H9 (cell line): ENCODE results near the gene MC1R. TPM values are rescaled to one million over a fixed set of nuclear protein-coding genes. Genes with fewer than 3 reads are reported as not detected.

ENCODE experiments used
- DNase-seq: peaks from one replicate; pipeline ENCODE4 v3.0.0-alpha.2; 2017
- H2AFZ ChIP-seq: one replicate; pipeline ENCODE4 v1.6.1; 2013; ENCODE audit warnings: mild to moderate bottlenecking, low read length, control low read depth, moderate library complexity
- H2AK5ac ChIP-seq: 2 replicates; pipeline ENCODE4 v1.6.1; 2013; ENCODE audit warnings: low read length, control low read depth, mixed read lengths; ENCODE audit not compliant: insufficient read length
- H2BK120ac ChIP-seq: one replicate; pipeline ENCODE4 v1.6.1; 2013; ENCODE audit warnings: low read depth, mild to moderate bottlenecking, low read length, control low read depth, inconsistent platforms; ENCODE audit not compliant: poor library complexity, severe bottlenecking
- H2BK12ac ChIP-seq: 2 replicates; pipeline ENCODE4 v1.6.1; 2013; ENCODE audit warnings: low read length, control low read depth, mixed read lengths, low read depth; ENCODE audit not compliant: insufficient read length
- H2BK15ac ChIP-seq: 2 replicates; pipeline ENCODE4 v1.6.1; 2013; ENCODE audit warnings: low read depth, low read length, control low read depth
- H2BK20ac ChIP-seq: one replicate; pipeline ENCODE4 v1.6.1; 2013; ENCODE audit warnings: low read depth, mild to moderate bottlenecking, low read length, control low read depth, inconsistent platforms; ENCODE audit not compliant: poor library complexity, severe bottlenecking
- H2BK5ac ChIP-seq: 2 replicates; pipeline ENCODE4 v1.6.1; 2013; ENCODE audit warnings: low read length, control low read depth, mixed read lengths; ENCODE audit not compliant: insufficient read length
- H3K14ac ChIP-seq: 2 replicates; pipeline ENCODE4 v1.6.1; 2013; ENCODE audit warnings: low read length, control low read depth; ENCODE audit not compliant: insufficient read depth
- H3K18ac ChIP-seq: 2 replicates; pipeline ENCODE4 v1.6.1; 2013; ENCODE audit warnings: low read depth, mild to moderate bottlenecking, mixed read lengths, low read length, control low read depth; ENCODE audit not compliant: insufficient read length
- H3K23ac ChIP-seq: 2 replicates; pipeline ENCODE4 v1.6.1; 2013; ENCODE audit warnings: low read length, control low read depth, mixed read lengths, low read depth; ENCODE audit not compliant: insufficient read length
- H3K23me2 ChIP-seq: 2 replicates; pipeline ENCODE4 v1.6.1; 2013; ENCODE audit warnings: low read depth, mild to moderate bottlenecking, mixed read lengths, low read length, control low read depth; ENCODE audit not compliant: insufficient read length, poor library complexity, severe bottlenecking
- H3K27ac ChIP-seq: 2 replicates; pipeline ENCODE4 v1.5.1; 2013; ENCODE audit warnings: low read length, control low read depth, mixed read lengths, low read depth; ENCODE audit not compliant: insufficient read length
- H3K27me3 ChIP-seq: 2 replicates; pipeline ENCODE4 v1.6.1; 2013; ENCODE audit warnings: low read length, control low read depth, inconsistent platforms; ENCODE audit not compliant: insufficient read depth
- H3K4ac ChIP-seq: 2 replicates; pipeline ENCODE4 v1.6.1; 2013; ENCODE audit warnings: low read depth, mild to moderate bottlenecking, control low read depth, inconsistent platforms, low read length, moderate library complexity
- H3K4me1 ChIP-seq: 2 replicates; pipeline ENCODE4 v1.6.1; 2013; ENCODE audit warnings: low read length, control low read depth, inconsistent platforms; ENCODE audit not compliant: insufficient read depth
- H3K4me2 ChIP-seq: 2 replicates; pipeline ENCODE4 v1.6.1; 2013; ENCODE audit warnings: low read length, control low read depth, mixed read lengths; ENCODE audit not compliant: insufficient read length, insufficient read depth
- H3K56ac ChIP-seq: 2 replicates; pipeline ENCODE4 v1.6.1; 2013; ENCODE audit warnings: low read depth, mild to moderate bottlenecking, mixed read lengths, low read length, control low read depth; ENCODE audit not compliant: insufficient read length
- H3K79me1 ChIP-seq: 2 replicates; pipeline ENCODE4 v1.6.1; 2013; ENCODE audit warnings: low read depth, mild to moderate bottlenecking, moderate library complexity, low read length, control low read depth, inconsistent platforms; ENCODE audit not compliant: insufficient read depth, poor library complexity, severe bottlenecking
- H3K79me2 ChIP-seq: 2 replicates; pipeline ENCODE4 v1.6.1; 2013; ENCODE audit warnings: low read length, control low read depth, inconsistent platforms; ENCODE audit not compliant: insufficient read depth
- H3K9ac ChIP-seq: 2 replicates; pipeline ENCODE4 v1.6.1; 2013; ENCODE audit warnings: low read length, control low read depth, mixed read lengths; ENCODE audit not compliant: insufficient read length; ENCODE audit errors: extremely low read depth
- H3K9me3 ChIP-seq: one replicate; pipeline ENCODE4 v1.6.1; 2013; ENCODE audit warnings: low read depth, low read length, inconsistent platforms; ENCODE audit not compliant: control insufficient read depth
- H3T11ph ChIP-seq: one replicate; pipeline ENCODE4 v1.6.1; 2013; ENCODE audit warnings: mild to moderate bottlenecking, low read length, control low read depth, inconsistent platforms
- H4K20me1 ChIP-seq: one replicate; pipeline ENCODE4 v1.6.1; 2013; ENCODE audit not compliant: control insufficient read depth, insufficient read length, insufficient read depth
- H4K5ac ChIP-seq: 2 replicates; pipeline ENCODE4 v1.6.1; 2013; ENCODE audit warnings: low read depth, mild to moderate bottlenecking, mixed read lengths, low read length, control low read depth; ENCODE audit not compliant: insufficient read length
- H4K8ac ChIP-seq: replicated peaks from 2 replicates; pipeline ENCODE4 v1.6.1; 2013; ENCODE audit warnings: low read length, control low read depth, mixed read lengths, low read depth; ENCODE audit not compliant: insufficient read length
- H4K91ac ChIP-seq: 2 replicates; pipeline ENCODE4 v1.6.1; 2013; ENCODE audit warnings: low read depth, mild to moderate bottlenecking, moderate library complexity, mixed read lengths, low read length, control low read depth; ENCODE audit not compliant: insufficient read length
- H3K27ac Mint-ChIP-seq, 3 experiments: 2 replicates in 2 of 3; 3 replicates in 1 of 3; pipeline ENCODE4 v1.8.0; 2020 to 2021; ENCODE audit warnings: mixed read lengths in 3 of 3, mild to moderate bottlenecking in 1 of 3, moderate library complexity in 1 of 3
- H3K27me3 Mint-ChIP-seq: 2 replicates; pipeline ENCODE4 v1.8.0; 2021; ENCODE audit warnings: low read depth, mild to moderate bottlenecking, moderate library complexity, mixed read lengths
- H3K36me3 Mint-ChIP-seq, 3 experiments: 2 replicates in 2 of 3; 3 replicates in 1 of 3; pipeline ENCODE4 v1.8.0; 2020 to 2021; ENCODE audit warnings: low read depth in 3 of 3, mixed read lengths in 3 of 3; ENCODE audit not compliant: insufficient read depth in 1 of 3
- H3K4me1 Mint-ChIP-seq, 2 experiments: 2 replicates each; pipeline ENCODE4 v1.8.0; 2020; ENCODE audit warnings: mixed read lengths in 2 of 2
- H3K4me3 Mint-ChIP-seq, 2 experiments: 2 replicates in 1 of 2; 3 replicates in 1 of 2; pipeline ENCODE4 v1.8.0; 2020 to 2021; ENCODE audit warnings: mild to moderate bottlenecking in 2 of 2, mixed read lengths in 2 of 2, moderate library complexity in 1 of 2
- H3K9me3 Mint-ChIP-seq, 2 experiments: 2 replicates in 1 of 2; 3 replicates in 1 of 2; pipeline ENCODE4 v1.8.0; 2020; ENCODE audit warnings: mild to moderate bottlenecking in 2 of 2, mixed read lengths in 2 of 2, moderate library complexity in 1 of 2
- WGBS: extraction: QIAGEN DNeasy Blood & Tissue Kit; methylation state at CpG from one replicate; pipeline ENCODE4 v1.1.7; 2013; ENCODE audit warnings: missing lambda C conversion rate, low lambda C conversion rate, mixed read lengths; ENCODE audit not compliant: insufficient read length; ENCODE audit errors: extremely low coverage; 5-methylcytosine and 5-hydroxymethylcytosine counted together
- total RNA-seq: library from RNA; stranded (reverse); gene quantifications from 2 replicates; pipeline ENCODE4 v1.2.1, GENCODE V29; 2021
- TF ChIP-seq, protein P1 (sequence below): fragments of 200-600 bp; sonication (generic); conservative IDR thresholded peaks from 3 replicates; pipeline ENCODE4 v1.8.0; 2021; ENCODE audit warnings: antibody characterized with exemption, mild to moderate bottlenecking

Gene MC1R
- total RNA-seq, 1 experiment from 2014 or later, result 4.7 TPM

GRCh38 chr16:89936508-89936907 is 17.8 kb downstream of the MC1R start:
- no peaks in the 10 kb centered on the region for H4K20me1 ChIP-seq
- peaks cover 34 to 45% (median 42%) of the 10 kb centered on the region in 3 experiments for H3K36me3 Mint-ChIP-seq
- no peak overlapping the region for H2BK20ac ChIP-seq
- H4K91ac ChIP-seq, result no peak overlapping the region
- H2BK12ac ChIP-seq, result no peak overlapping the region
- H2AFZ ChIP-seq, result no peak overlapping the region
- H3K27me3 Mint-ChIP-seq, result peaks cover 1% of the 10 kb centered on the region; the same call in 1 of the 2 replicates
- H3K4ac ChIP-seq, result no peak overlapping the region
- H3K27ac Mint-ChIP-seq, result no peak overlapping the region
- no peak for DNase-seq
- H2AK5ac ChIP-seq, result no peak overlapping the region
- no peak overlapping the region for H3K4me2 ChIP-seq
- H3K18ac ChIP-seq, result no peak overlapping the region
- H3K4me3 Mint-ChIP-seq, result no peak overlapping the region
- TF ChIP-seq, protein P1, sequence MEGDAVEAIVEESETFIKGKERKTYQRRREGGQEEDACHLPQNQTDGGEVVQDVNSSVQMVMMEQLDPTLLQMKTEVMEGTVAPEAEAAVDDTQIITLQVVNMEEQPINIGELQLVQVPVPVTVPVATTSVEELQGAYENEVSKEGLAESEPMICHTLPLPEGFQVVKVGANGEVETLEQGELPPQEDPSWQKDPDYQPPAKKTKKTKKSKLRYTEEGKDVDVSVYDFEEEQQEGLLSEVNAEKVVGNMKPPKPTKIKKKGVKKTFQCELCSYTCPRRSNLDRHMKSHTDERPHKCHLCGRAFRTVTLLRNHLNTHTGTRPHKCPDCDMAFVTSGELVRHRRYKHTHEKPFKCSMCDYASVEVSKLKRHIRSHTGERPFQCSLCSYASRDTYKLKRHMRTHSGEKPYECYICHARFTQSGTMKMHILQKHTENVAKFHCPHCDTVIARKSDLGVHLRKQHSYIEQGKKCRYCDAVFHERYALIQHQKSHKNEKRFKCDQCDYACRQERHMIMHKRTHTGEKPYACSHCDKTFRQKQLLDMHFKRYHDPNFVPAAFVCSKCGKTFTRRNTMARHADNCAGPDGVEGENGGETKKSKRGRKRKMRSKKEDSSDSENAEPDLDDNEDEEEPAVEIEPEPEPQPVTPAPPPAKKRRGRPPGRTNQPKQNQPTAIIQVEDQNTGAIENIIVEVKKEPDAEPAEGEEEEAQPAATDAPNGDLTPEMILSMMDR, result no peak
- no peaks in the 10 kb centered on the region for H3K23me2 ChIP-seq
- no peak overlapping the region for H3K27ac ChIP-seq
- no peak overlapping the region for H3T11ph ChIP-seq
- H3K27me3 ChIP-seq, result no peaks in the 10 kb centered on the region
- no peaks in the 10 kb centered on the region for H3K79me2 ChIP-seq
- no peaks in the 10 kb centered on the region for H3K4me1 Mint-ChIP-seq
- H3K9me3 Mint-ChIP-seq, result no peaks in the 10 kb centered on the region
- WGBS, result no CpG with 5 or more reads among the region's 14 CpGs
- H3K79me1 ChIP-seq, result no peaks in the 10 kb centered on the region
- H3K9ac ChIP-seq, result no peak overlapping the region
- no peak overlapping the region for H4K8ac ChIP-seq
- H2BK120ac ChIP-seq, result no peak overlapping the region
- no peak overlapping the region for H3K14ac ChIP-seq
- no peak overlapping the region for H3K23ac ChIP-seq
- no peak overlapping the region for H3K56ac ChIP-seq
- H2BK5ac ChIP-seq, result no peak overlapping the region
- H3K4me1 ChIP-seq, result no peaks in the 10 kb centered on the region
- H2BK15ac ChIP-seq, result no peak overlapping the region
- no peak overlapping the region for H4K5ac ChIP-seq
- no peaks in the 10 kb centered on the region for H3K9me3 ChIP-seq
